ENCODE measurements around the gene SETD5. TPM values are rescaled to one million over a fixed set of nuclear protein-coding genes. Genes with fewer than 3 reads are reported as not detected.

The SETD5 gene
- total RNA-seq, 1 donor from 2014 or later = 146 TPM

Other genes with a start within 250 kb of the SETD5 start
- gene SRGAP3, start 148.0 kb upstream of the SETD5 start, total RNA-seq = 0.71 and 0.85 TPM in 2 replicates
- gene THUMPD3, start 34.6 kb upstream of the SETD5 start, total RNA-seq = 56.5 and 57.7 TPM in 2 replicates
- gene LHFPL4, start 156.2 kb downstream of the SETD5 start, total RNA-seq = not detected in 2 replicates